ENCODE data around the gene RGS7. TPM values are rescaled to one million over a fixed set of nuclear protein-coding genes. Genes with fewer than 3 reads are reported as not detected.
"Not testable (repeated sequence)": the region's sequence is repeated elsewhere in the genome, so short reads cannot be mapped to it uniquely, and the experiment has no call there.

The RGS7 gene
- total RNA-seq, 2 experiments from 2014 or later = not detected

DNA sequence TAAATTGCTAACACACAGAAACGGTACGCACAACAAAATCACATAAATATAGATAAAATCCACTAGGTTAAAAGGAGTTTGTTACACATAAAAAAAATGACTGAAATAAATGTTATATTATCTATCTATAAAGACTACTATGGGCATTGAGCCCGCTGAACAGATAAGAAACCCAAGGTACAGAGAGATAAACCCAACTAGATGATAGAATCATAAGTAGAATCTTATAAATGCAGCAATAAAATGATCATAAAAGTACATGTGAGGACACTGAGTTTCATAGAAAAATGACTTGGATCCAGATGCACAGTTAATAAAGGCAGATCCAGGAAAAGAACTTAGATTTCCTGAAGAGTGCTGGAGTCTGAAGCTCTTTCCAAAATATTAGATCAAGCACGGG lies 128.7 kb downstream of the RGS7 start:
- Histone ChIP-seq H2AFZ (ENCODE audit: low read length) (no peak overlapping the region), H3K79me2 (ENCODE audit: insufficient read depth, low read depth, low read length) (no peaks in the 10 kb centered on the region), H3K27ac (ENCODE audit: low read depth, low read length, poor library complexity, severe bottlenecking) (no peak overlapping the region), H4K20me1 (ENCODE audit: insufficient read depth, low read length) (no peaks in the 10 kb centered on the region), H3K4me1 (ENCODE audit: insufficient read depth, low read length, poor library complexity, severe bottlenecking) (no peaks in the 10 kb centered on the region), H3K4me3 (ENCODE audit: low read depth, low read length, poor library complexity, severe bottlenecking) (no peak overlapping the region), H3K9me3 (ENCODE audit: low read length) (no peaks in the 10 kb centered on the region), H3K36me3 (ENCODE audit: insufficient read depth, low read length) (no peaks in the 10 kb centered on the region), H3K4me2 (ENCODE audit: low read length) (no peak overlapping the region), H3K9me2 (ENCODE audit: insufficient read depth, low read length) (no peaks in the 10 kb centered on the region)
- no TSS peak for BruUV-seq (replicated peaks)
- DNase-seq (ENCODE audit: low spot score) = no peak
- intact Hi-C loops (cut with micrococcal nuclease; ENCODE audit: unreplicated experiment) = no loop called here
- ChIA-PET CTCF (ENCODE audit: unreplicated experiment) (no interaction called here), POLR2A (no interaction called here)
- no peak for TF ChIP-seq EZH2phosphoT487 (IDR thresholded peaks at IDR 0.05; ENCODE audit: borderline replicate concordance, low read depth, low read length)
- TF ChIP-seq, protein P1, sequence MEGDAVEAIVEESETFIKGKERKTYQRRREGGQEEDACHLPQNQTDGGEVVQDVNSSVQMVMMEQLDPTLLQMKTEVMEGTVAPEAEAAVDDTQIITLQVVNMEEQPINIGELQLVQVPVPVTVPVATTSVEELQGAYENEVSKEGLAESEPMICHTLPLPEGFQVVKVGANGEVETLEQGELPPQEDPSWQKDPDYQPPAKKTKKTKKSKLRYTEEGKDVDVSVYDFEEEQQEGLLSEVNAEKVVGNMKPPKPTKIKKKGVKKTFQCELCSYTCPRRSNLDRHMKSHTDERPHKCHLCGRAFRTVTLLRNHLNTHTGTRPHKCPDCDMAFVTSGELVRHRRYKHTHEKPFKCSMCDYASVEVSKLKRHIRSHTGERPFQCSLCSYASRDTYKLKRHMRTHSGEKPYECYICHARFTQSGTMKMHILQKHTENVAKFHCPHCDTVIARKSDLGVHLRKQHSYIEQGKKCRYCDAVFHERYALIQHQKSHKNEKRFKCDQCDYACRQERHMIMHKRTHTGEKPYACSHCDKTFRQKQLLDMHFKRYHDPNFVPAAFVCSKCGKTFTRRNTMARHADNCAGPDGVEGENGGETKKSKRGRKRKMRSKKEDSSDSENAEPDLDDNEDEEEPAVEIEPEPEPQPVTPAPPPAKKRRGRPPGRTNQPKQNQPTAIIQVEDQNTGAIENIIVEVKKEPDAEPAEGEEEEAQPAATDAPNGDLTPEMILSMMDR (conservative IDR thresholded peaks at IDR 0.05; ENCODE audit: low read length) = no peak

DNA sequence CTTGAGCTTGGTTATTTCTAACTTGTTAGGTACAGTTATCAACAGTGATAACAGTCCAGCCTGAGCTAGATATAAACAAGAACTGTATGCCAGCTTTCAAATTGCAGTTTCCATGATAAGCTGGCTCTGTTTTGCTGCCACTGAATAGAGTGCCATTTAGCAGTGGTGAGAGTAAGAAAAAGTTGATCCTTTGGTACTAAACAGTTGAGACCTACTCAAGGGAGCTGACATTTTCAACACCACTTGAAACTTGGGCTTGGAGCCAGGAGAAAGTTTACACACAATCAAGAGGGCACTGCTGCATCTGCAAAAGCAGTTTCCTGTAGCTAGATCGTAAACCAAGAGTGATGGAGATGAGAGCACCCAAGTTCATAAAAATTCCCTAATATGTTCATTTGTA lies 131.3 kb downstream of the RGS7 start:
- no peak overlapping the region for H3K27ac ChIP-seq (ENCODE audit: low read depth, low read length, poor library complexity, severe bottlenecking)
- ChIA-PET POLR2A (interaction anchor here (0.5 to 1.2 kb wide), 6 partner anchors 13 to 1183 kb away, joined by 3 to 4 read pairs (median 3); no protein-coding TSS in a partner anchor), CTCF (ENCODE audit: unreplicated experiment) (no interaction called here)
- no peaks in the 10 kb centered on the region for H3K79me2 ChIP-seq (ENCODE audit: insufficient read depth, low read depth, low read length)
- H3K36me3 ChIP-seq (ENCODE audit: insufficient read depth, low read length) = no peaks in the 10 kb centered on the region
- no peak for DNase-seq (ENCODE audit: low spot score)
- no peak for TF ChIP-seq EZH2phosphoT487 (IDR thresholded peaks at IDR 0.05; ENCODE audit: borderline replicate concordance, low read depth, low read length)
- TF ChIP-seq, protein P1 (conservative IDR thresholded peaks at IDR 0.05; ENCODE audit: low read length) = no peak
- no peaks in the 10 kb centered on the region for H3K4me1 ChIP-seq (ENCODE audit: insufficient read depth, low read length, poor library complexity, severe bottlenecking)
- H2AFZ ChIP-seq (ENCODE audit: low read length) = no peak overlapping the region
- H4K20me1 ChIP-seq (ENCODE audit: insufficient read depth, low read length) = no peaks in the 10 kb centered on the region
- no peak overlapping the region for H3K4me2 ChIP-seq (ENCODE audit: low read length)
- H3K9me2 ChIP-seq (ENCODE audit: insufficient read depth, low read length) = no peaks in the 10 kb centered on the region
- no peaks in the 10 kb centered on the region for H3K9me3 ChIP-seq (ENCODE audit: low read length)
- no TSS peak for BruUV-seq (replicated peaks)
- intact Hi-C loops (cut with micrococcal nuclease; ENCODE audit: unreplicated experiment) = no loop called here
- H3K4me3 ChIP-seq (ENCODE audit: low read depth, low read length, poor library complexity, severe bottlenecking) = no peak overlapping the region

DNA sequence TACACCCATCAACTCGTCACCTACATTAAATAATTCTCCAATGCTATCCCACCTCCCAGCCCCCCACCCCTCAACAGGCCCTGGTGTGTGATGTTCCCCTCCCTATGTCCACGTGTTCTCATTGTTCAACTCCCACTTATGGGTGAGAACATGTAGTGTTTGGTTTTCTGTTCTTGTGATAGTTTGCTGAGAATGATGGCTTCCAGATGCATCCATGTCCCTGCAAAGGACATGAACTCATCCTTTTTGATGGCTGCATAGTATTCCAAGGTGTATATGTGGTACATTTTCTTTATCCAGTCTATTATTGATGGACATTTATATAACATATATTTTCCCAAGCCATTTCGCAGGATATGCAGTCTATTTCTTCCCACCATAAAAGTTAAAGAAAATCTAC lies 132.8 kb downstream of the RGS7 start:
- H3K4me3 ChIP-seq (ENCODE audit: low read depth, low read length, poor library complexity, severe bottlenecking); H3K9me3 ChIP-seq (ENCODE audit: low read length); BruUV-seq (replicated peaks); intact Hi-C loops (cut with micrococcal nuclease; ENCODE audit: unreplicated experiment); CTCF ChIA-PET (ENCODE audit: unreplicated experiment); DNase-seq (ENCODE audit: low spot score); H3K27ac ChIP-seq (ENCODE audit: low read depth, low read length, poor library complexity, severe bottlenecking); H3K9me2 ChIP-seq (ENCODE audit: insufficient read depth, low read length); H3K4me2 ChIP-seq (ENCODE audit: low read length); H3K79me2 ChIP-seq (ENCODE audit: insufficient read depth, low read depth, low read length); H4K20me1 ChIP-seq (ENCODE audit: insufficient read depth, low read length); H2AFZ ChIP-seq (ENCODE audit: low read length); H3K36me3 ChIP-seq (ENCODE audit: insufficient read depth, low read length); H3K4me1 ChIP-seq (ENCODE audit: insufficient read depth, low read length, poor library complexity, severe bottlenecking): not testable (repeated sequence)
- POLR2A ChIA-PET = interaction anchor here (0.7 kb wide), 1 partner anchor 1608 kb away, joined by 5 read pairs; no protein-coding TSS in a partner anchor

DNA sequence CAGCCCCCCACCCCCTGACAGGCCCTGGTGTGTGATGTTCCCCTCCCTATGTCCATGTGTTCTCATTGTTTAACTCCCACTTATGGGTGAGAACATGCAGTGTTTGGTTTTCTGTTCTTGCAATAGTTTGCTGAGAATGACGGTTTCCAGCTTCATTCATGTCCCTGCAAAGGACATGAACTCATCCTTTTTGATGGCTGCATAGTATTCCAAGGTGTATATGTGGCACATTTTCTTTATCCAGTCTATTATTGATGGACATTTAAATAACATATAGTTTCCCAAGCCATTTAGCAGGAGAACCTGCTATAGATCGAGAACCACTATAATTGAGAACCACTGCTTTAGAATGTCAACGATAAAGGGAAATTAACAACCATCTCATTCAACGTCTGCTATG lies 134.2 kb downstream of the RGS7 start:
- H3K79me2 ChIP-seq (ENCODE audit: insufficient read depth, low read depth, low read length); intact Hi-C loops (cut with micrococcal nuclease; ENCODE audit: unreplicated experiment); POLR2A ChIA-PET; H3K4me2 ChIP-seq (ENCODE audit: low read length); H3K9me2 ChIP-seq (ENCODE audit: insufficient read depth, low read length); H2AFZ ChIP-seq (ENCODE audit: low read length); H3K27ac ChIP-seq (ENCODE audit: low read depth, low read length, poor library complexity, severe bottlenecking); DNase-seq (ENCODE audit: low spot score); H3K4me3 ChIP-seq (ENCODE audit: low read depth, low read length, poor library complexity, severe bottlenecking); BruUV-seq (replicated peaks); H3K36me3 ChIP-seq (ENCODE audit: insufficient read depth, low read length); CTCF ChIA-PET (ENCODE audit: unreplicated experiment); H3K9me3 ChIP-seq (ENCODE audit: low read length); H3K4me1 ChIP-seq (ENCODE audit: insufficient read depth, low read length, poor library complexity, severe bottlenecking); H4K20me1 ChIP-seq (ENCODE audit: insufficient read depth, low read length): not testable (repeated sequence)
